HG03432 (cell line): ENCODE measurements around the gene DPY19L1.
"Not testable (repeated sequence)": the region's sequence is repeated elsewhere in the genome, so short reads cannot be mapped to it uniquely, and the experiment has no call there.

Experiments
- ATAC-seq: cut with Tn5 transposase; IDR thresholded peaks from one replicate; pipeline ENCODE4 v1.9.1; 2021; ENCODE audit warnings: mild to moderate bottlenecking, moderate library complexity; ENCODE audit not compliant: unreplicated experiment

Gene DPY19L1

DNA sequence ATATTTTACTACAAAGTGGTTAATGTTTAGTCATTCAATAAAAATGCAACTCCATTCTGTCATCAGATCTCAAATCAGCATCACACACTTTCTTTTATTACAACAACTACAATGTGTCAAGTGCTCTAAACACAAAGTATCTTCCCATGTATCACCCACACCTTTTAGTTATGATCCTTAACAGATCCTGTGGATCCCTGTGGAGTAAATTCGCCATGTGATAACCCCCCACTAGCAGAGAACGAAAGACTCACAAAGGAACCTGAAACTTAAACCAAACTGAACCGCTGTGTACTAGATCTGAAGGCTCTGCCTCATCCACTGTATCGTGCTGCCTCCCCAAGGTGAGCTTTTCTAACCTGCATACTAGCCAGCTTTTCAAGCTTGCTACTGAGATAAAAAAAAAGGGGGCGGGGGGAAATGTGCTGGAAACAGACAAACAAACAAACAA is 1.7 kb downstream of the DPY19L1 start:
- no peak for ATAC-seq

DNA sequence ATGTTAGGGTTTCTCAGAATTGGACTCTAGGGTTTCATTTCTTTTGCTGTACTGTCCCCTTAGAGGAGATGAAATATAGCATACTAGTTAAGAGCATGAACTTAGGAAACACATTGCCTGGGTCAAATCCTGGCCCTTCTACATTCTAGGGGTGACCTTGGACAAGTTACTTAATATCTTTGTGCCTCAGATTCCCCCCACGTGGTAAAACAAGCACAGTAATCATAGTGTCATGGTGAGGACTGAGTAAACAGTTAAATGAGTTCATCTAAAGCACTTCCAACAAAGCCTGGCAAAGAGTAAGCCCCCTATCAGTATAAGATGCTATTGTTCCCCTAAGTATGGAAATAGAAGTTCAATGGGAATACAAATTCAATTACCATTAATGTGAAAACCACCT is 5.1 kb downstream of the DPY19L1 start:
- ATAC-seq: no peak

DNA sequence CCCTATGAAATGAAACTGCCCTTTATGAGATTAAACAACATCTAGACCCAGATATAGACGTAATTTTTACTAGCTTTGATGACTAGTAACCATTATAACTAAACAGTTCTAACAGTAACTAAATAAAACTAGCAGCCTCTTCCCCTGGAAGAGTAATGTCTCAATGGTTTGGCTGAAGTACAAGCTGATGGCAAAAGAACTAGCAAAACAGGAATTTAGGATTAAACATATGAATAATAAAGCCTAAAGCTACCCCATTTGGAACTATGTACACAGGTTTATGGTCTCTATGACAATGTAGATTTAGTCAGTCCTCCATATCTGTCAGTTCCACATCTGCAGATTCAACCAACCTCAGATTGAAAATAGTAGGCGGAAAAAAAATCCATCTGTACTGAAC is 6.4 kb downstream of the DPY19L1 start:
- ATAC-seq: no peak

DNA sequence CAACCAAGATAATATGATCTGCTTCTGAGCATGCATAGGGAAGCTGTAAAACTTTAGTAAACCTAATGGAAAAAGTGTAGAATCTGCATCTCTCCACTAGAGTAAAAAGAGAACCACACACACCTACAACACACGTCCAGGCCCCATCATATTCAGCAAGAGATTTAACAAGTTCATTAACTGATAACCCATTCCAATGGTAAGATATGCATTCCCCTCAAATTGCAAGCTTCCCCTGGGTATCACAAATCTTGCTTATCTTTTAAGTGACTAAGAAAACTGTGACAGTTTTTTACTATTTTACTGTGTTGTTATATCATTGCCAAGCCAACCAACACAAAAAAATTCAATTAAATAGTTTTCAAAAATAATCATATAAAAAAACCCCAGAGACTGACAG is 8.0 kb downstream of the DPY19L1 start:
- ATAC-seq: no peak

DNA sequence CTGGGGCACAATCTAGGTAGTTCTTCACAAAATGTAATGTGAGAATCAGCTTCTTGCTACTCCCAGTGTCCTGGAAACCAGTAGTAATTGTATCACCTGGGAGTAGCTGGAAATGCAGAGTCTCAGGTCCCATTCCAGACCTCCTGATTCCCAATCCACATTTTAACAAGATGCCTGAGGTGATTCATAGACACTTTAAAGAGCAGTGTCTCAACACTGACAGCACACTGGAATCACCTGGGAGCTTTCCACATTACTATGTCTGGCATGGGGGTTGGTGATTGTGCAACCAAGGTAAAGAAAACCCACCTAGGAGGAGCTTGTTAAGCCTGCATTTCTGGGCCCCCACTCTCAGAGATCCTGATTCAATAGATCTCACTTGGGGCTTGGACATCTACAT is 11.1 kb downstream of the DPY19L1 start:
- no peak for ATAC-seq

DNA sequence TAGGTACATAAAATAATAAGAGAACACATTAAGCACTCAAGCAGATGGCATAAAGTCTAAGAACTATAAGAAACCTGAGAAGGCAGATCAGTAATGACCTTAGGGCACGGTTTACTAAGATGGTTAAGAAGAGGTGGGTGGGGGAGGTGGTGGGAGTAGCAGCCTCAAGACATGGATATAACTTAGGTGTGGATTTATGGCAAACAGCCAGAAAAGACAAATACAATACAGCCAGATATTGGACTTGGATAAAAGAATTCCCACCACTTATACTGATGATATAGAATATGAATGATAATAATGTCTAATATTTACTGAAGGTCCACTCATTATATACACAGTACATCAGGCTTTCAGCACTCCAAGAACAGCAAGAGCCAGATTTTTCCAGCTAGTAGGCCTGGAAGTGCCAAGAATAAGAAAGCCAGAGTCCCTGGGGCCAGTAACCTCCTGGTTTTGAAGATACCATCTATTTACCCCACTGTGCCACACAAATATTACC is 11.9 kb downstream of the DPY19L1 start:
- ATAC-seq: no peak

DNA sequence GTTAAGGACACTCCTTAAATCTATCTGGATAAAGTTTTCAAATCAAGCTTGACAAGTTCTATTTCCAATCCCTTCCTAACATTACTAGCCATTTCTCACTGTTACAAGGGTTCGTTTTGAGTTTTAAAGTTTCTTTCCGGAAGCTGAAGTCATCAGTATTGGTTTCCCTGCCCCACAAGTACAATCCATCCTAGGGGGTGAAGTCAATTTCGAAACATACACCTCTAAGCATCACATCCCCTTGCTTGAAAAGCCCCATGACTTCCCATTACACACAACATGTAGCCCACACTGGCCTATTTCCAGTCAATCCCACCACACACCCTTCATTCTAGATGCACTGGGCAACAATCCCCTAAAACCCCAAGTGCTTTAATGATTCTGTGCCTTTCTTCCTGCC is 13.0 kb downstream of the DPY19L1 start:
- peak; percentile 78 for ATAC-seq

DNA sequence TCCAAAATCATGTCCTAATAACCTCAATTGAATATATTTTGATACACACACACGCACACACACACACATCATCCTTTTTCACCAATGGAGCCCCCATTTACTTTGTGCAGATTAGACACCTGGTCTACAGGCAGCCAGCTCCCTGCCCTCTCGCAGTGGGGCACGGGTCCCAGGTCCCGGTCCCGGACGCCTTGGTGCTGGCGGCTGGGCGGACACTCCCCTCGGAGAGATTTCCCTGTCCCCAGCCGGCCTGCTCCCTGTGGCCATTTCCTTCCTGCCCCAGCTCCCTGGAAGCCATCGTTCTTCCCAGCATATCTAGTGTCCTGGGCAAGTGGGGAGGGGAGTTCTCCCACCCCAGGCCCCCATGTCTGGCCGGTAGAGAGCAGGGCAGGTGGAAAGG is 14.6 kb downstream of the DPY19L1 start:
- no peak for ATAC-seq

DNA sequence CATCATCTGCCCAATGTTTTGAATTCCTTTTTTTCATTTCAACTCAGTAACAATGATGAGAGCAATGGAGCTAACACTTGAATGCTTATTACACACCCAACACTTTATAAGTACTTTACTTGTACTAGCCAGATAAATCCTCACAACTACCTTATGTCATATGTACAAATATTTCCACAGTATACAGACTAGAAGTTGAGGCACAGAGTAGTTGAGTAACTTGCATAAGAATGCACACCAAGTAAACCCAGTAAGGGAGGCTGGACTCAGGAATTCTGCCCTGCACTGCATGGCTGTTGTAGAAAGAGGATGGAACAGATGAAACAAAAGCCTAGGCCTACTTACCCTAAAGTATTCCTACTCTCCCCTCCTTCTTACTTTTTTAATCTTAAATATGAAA is 15.8 kb downstream of the DPY19L1 start:
- no peak for ATAC-seq

DNA sequence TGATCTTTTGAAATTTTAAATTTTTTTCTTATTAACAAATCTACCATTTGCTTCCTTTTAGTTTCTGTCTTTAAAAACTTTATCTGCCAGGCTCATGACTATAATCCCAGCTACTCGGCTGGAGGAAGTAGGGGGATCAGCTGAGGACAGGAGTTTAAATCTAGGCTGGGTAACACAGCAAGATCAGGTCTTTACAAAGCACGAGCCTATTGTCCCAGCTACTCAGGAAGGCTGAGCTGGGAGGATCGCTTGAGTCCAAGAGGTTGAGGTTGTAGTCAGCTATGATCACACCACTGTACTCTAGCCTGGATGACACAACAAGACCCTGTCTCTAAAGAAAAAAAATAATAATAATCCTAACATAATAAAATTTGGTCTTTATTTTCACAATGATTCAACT is 17.5 kb downstream of the DPY19L1 start:
- no peak for ATAC-seq

DNA sequence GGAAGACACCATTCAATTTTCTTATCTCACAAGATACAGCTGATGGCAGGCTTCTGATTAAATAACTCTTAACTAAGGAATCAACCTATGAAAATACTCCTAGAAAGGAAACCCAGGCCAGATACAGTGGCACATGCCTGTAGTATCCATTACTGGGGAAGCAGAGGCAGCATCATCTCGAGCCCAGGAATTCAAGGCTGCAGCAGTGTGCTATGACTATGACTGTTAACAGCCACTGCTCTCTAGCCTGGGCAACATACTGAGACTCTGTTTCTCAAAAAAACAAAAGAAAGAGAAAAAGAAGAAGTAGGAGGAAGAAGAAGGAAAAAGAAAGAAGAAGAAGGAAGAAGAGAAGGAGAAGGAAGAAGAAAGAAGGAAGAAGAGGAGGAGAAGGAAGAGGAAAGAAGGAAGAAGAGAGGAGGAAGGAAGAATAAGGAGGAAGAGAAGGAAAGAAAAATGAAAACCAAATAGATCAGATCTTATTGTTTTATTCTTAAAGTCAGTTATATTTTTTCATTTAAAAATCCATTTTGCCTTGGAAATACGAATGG is 18.0 kb downstream of the DPY19L1 start:
- ATAC-seq: no peak

DNA sequence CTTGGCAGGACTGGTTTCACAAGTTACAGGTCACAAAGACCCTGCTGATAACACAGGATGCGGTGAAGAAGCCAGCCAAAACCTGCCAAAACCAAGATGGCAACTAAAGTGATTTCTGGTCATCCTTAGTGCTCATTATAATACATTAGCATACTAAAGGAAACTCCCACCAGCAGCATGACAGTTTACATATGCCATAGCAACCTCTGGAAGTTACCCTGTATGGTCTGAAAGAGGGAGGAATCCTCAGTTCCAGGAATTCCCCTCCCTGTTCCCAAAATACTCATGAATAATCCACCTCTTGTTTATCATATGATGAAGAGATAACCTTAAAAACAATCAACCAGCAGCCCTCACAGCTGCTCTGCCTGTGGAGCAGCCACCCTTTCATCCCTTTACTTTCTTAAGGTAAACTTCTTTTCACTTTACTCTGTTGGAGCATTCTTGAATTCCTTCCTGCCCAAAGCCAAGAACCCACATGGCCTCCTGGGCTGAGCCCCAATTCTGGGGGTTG is 21.9 kb downstream of the DPY19L1 start:
- no peak for ATAC-seq

DNA sequence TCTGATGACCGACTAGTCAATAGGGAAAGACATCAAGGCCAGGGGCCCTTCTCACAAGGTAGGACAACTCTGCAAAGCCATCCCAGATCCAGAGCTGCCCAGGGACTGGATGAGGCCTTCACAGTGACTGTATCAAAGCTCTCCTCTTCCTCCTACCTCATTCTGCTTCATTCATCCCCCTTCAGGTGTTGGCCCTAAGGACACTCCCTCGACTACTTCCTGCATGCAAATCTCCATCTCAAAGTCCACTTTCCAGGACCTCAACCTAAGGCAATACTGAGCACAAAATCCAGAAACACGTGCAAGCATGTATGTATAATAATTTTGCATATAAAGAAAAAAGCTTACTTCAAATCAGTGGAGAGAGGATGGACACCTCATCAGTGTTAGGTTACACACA is 25.1 kb downstream of the DPY19L1 start:
- ATAC-seq: no peak

DNA sequence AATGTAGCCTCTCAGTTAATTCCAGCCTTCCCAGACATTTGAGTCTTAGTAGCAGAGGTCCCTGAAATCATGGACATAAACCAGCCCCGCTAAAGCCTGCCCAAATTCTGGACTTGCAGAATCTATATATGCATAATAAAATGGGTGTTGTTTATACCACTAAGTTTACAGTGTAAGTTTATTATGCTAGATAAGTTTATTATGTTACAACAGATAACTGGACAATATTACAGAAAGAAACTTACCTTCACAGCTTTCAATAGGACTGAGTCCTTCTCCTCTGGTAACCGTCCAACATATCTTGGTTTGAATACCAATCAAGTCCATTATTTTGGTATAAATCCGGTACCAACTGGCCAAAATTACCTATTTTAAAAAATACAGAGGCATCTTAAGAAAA is 26.2 kb downstream of the DPY19L1 start:
- ATAC-seq: no peak

DNA sequence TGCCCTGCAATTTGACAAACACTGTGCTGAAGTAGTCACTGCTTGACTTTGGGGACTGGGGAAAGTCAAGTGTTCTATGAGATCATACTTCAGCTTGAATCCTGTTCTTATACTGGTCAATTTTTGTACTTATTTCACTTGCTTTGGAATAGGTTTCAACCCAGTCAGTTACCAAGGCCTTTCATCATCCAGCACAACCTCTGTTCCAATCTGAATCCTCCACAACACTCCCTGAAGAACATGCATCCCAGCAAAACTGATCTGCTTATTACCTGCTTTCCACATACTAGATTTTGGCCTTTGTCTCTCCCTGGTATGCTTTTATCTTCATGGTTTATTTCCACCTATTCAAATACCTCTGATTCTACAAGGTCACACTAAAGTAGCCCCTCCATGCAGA is 29.5 kb downstream of the DPY19L1 start:
- no peak for ATAC-seq

DNA sequence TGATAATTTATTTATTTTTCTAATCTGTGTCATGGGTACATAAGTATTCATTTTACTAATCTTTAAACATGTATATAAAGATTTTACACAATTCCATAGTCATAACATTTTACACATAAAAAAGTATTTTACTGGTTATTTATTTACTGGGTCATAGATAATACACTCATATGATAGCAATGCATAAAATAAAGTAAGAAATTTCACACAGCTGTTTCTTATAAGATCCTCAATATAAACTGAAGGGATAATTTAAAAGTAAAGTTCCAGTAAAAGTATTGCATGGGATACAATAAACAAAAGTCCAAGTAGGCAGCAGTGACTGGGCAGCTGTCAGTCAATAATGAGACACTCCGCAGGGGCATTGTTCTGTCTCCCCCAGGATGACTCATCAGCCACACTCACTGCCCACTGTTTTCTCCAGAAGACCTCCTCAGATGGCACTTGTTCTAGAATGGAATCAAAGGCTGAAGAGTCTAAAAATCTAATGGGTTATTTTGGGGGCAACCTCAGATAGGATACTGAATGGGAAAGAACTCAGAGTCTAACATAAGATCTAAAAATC is 32.7 kb downstream of the DPY19L1 start:
- no peak for ATAC-seq

DNA sequence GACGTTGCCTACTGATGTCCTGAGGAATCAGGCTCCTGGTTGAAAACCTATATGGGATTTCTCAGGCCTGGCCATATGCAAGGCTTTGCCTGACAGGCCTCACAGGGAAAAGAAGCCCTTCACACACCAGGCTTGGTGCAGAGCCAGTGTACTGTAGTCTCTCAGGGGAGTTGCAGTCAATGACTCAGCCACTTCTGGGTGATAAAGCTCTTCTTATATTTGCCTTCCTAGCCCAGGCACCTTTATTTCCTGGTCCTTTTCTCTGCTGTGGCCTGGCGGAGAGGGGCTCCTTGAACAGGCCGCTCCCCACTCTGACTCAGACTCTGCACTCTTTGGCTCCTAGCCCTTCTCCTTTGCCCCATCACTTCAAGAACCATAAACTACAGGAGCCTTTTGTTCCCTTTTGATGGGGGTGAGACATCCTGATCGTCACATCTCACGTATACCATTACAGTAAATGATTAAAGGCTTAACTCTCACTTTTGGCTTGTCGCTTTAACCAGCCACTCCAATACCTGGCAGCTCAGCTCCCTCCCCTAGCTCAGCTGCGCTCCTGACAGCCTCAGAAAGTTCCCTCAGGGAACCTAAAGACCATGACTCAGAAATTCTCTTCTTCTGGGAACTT is 33.5 kb downstream of the DPY19L1 start:
- ATAC-seq: peak; percentile 74

DNA sequence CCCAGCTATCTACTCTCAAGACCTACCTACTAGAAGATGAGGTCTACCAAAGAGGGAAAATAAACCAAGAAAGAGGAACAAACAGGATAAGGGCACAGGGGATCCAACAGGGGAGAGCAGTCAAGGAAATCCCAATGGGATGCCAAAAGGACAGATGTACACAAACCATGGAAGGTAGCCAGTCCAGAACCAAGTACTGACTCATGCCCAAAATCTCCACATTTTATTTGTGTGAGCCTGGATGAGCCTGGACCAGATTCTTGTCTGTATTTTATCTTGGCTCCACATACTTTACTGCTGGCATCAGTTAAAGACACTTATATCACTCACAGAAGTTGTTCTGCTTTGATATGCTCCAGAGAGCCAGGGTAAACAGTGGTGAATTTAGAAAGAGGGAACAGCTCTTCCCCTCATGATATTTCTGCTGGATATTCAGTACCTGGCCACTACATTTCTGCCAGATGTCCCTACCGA is 34.1 kb downstream of the DPY19L1 start:
- ATAC-seq: peak; percentile 3

DNA sequence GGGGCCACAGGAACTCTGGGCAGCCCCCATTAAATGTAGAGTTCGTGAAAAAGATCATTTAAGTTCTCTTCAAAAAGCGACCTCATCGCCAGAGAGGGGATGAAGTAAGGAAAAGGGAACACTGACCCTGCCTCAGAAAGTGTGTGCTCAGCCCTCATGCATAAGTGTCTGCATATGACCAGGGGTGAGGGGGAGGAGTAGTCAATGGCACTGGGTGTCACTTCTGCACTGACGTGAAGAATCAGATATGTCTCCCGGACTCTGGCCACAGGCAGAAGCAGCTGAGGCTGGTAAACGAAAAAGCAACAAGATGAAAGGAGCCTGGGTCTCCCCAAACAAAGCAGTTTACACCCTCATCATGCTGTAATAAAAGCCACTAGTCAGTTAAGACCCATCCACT is 39.0 kb downstream of the DPY19L1 start:
- not testable (repeated sequence) for ATAC-seq

DNA sequence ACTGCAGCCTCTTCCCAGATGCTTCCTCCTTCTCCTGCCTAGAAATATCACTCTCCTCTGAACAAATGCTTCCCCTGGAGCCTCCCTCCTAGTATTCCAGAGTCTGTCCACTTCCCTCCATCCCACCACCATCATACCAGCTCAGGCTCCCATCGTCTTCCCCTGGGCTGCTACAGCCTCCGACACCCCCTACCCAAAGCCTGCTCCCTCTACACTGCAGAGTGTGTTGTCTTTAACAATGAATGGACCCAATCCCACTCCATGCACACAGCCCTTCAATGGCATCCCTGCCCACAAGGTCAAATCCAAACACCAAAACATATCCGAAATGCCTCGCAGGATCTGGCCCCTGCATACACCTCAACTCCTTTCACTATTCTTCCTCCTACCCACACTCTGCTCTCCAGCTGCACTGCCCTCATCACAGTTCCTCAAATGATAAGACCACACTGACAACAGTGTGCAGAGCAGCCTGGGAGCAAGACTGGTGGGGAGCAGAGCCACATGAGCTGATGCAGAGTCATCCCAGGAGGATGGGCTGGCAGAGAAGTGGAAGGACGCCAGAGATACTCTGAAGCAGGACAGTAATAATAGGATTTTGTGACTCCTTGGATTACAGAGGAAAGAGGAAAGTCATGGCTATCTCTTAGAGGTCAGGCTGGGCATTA is 40.7 kb downstream of the DPY19L1 start:
- peak; percentile 39 for ATAC-seq

DNA sequence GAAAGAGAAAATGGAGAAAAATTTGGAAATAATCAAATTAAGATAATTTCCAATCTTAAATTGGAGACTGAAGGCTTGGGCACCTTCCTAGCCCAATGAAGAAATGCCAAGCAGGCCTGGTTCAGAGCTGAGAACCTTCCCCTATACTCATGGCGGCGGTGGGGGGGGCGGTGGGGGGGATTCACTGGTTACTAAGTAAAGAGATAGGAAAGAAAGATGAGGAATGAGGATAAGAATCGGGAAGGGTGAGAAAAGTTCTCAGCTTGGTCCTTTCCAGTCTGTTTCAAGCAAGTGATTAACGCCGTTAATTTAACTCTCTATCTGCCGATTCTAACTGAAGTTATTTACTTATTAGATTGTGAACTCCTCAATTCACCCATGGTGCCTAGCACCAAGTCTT is 41.5 kb downstream of the DPY19L1 start:
- ATAC-seq: no peak
